Epithelial cell of umbilical artery (primary cell): ENCODE data around the gene SPATA19. TPM values are rescaled to one million over a fixed set of nuclear protein-coding genes. Genes with fewer than 3 reads are reported as not detected.

Experiments used
- total RNA-seq: library from RNA; depleted of rRNA; stranded (reverse); fragments of >200 nt; gene quantifications from 2 replicates; pipeline ENCODE4 v1.2.3, GENCODE V29; 2014

SPATA19 gene, protein sequence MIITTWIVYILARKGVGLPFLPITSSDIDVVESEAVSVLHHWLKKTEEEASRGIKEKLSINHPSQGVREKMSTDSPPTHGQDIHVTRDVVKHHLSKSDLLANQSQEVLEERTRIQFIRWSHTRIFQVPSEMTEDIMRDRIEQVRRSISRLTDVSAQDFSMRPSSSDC
- total RNA-seq: not detected in 2 replicates

DNA sequence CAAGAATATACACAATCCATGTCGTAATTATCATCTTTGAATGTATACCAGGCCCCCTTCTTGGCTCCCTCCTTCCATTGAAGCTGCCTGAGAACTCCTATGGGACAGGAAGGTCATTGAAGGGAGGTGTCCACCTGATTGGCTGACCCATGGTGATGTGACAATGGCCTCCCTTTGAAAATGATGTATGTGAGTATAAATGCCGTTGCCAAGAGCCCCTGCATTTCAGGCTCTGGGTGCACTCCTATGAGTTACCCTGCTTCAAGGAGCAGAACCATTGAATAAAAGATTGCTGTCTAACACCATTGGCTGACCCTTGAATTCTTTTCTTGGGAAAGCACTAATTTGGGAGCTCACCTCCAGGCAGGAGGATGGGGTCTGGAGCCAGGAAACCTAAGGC is at the start of gene SPATA19:
Gene SPATA19, minus strand, starts transcription at position 101 of the 400 bp plus-strand sequence. Its CDS starts 67 bp downstream, at position 34.

Other genes with a start within 250 kb of the SPATA19 start
- under 0.01 and 0.91 TPM in 2 replicates for gene IGSF9B, start 111.5 kb upstream of the SPATA19 start, total RNA-seq
- 114 and 160 TPM in 2 replicates for gene JAM3, start 223.6 kb upstream of the SPATA19 start, total RNA-seq